T-cell (primary cell): Measurements from ENCODE around the gene TLE3. TPM values are rescaled to one million over a fixed set of nuclear protein-coding genes. Genes with fewer than 3 reads are reported as not detected.
"Not testable (repeated sequence)": the region's sequence is repeated elsewhere in the genome, so short reads cannot be mapped to it uniquely, and the experiment has no call there.

Experiments used
- ATAC-seq, 4 experiments: fragments of 200-7000 bp in 3 of 4; fragments of 150-1000 bp in 1 of 4; cut with Tn5 transposase; replicated peaks in 1 of 4; 1 replicate in 3 of 4; 2 replicates in 1 of 4; pipeline ENCODE4 v1.10.0; 2021; ENCODE audit warnings: moderate library complexity in 3 of 4, mild to moderate bottlenecking in 2 of 4, moderate number of reproducible peaks in 1 of 4
- CTCF ChIA-PET, 2 donors: fragments of 300-600 bp; sonication (Branson Sonifier 250); formaldehyde crosslinking; loops; one replicate each; lab custom pipeline; 2022; ENCODE audit warnings: antibody characterized with exemption in 2 of 2; lab: Charles Lee
- POLR2A ChIA-PET, 2 donors: fragments of 300-600 bp; sonication (Branson Sonifier 250); formaldehyde crosslinking; loops; one replicate each; lab custom pipeline; 2022; ENCODE audit warnings: antibody characterized with exemption in 2 of 2; lab: Charles Lee
- DNase-seq, 35 experiments: peaks; one replicate each; pipeline versions ENCODE4 v3.0.0 to v3.0.0-alpha.2; 2013 to 2023
- H3K27ac ChIP-seq: one replicate; pipeline ENCODE4 v1.5.1; 2013; ENCODE audit warnings: low read length
- H3K27me3 ChIP-seq, 2 experiments: replicated peaks in 1 of 2; 1 replicate in 1 of 2; 2 replicates in 1 of 2; pipeline versions ENCODE4 v1.6.1 to v1.7.0; 2013; ENCODE audit warnings: low read length in 1 of 2, mixed read lengths in 1 of 2; ENCODE audit not compliant: control insufficient read depth in 2 of 2, insufficient read depth in 2 of 2; ENCODE audit errors: extremely low read depth in 1 of 2
- H3K36me3 ChIP-seq, 2 donors: 1 replicate in 1 of 2; 2 replicates in 1 of 2; pipeline versions ENCODE4 v1.6.1 to v1.7.0; 2013; ENCODE audit warnings: low read length in 1 of 2; ENCODE audit not compliant: control insufficient read depth in 2 of 2, insufficient read depth in 1 of 2; ENCODE audit errors: extremely low read depth in 1 of 2
- H3K4me1 ChIP-seq, 2 experiments: 1 replicate in 1 of 2; 2 replicates in 1 of 2; pipeline versions ENCODE4 v1.6.1 to v1.7.0; 2013; ENCODE audit warnings: low read length in 2 of 2, mixed read lengths in 1 of 2; ENCODE audit not compliant: insufficient read depth in 2 of 2, control insufficient read depth in 1 of 2; ENCODE audit errors: extremely low read depth in 1 of 2
- H3K4me3 ChIP-seq, 2 donors: 1 replicate in 1 of 2; 2 replicates in 1 of 2; pipeline versions ENCODE4 v1.5.1 to v1.7.0; 2013; ENCODE audit warnings: mild to moderate bottlenecking in 2 of 2, low read length in 1 of 2, moderate library complexity in 1 of 2; ENCODE audit not compliant: control insufficient read depth in 1 of 2; ENCODE audit errors: extremely low read depth in 1 of 2
- H3K9me3 ChIP-seq: 2 replicates; pipeline ENCODE4 v1.7.0; 2013
- H3K27ac Mint-ChIP-seq, 2 donors: one replicate each; pipeline ENCODE4 v1.8.0; 2020 to 2021; ENCODE audit warnings: mild to moderate bottlenecking in 2 of 2, mixed read lengths in 2 of 2
- H3K27me3 Mint-ChIP-seq, 2 donors: one replicate each; pipeline ENCODE4 v1.8.0; 2021 to 2022; ENCODE audit warnings: mixed read lengths in 2 of 2
- H3K36me3 Mint-ChIP-seq: one replicate; pipeline ENCODE4 v1.8.0; 2021; ENCODE audit warnings: mixed read lengths
- H3K4me1 Mint-ChIP-seq, 3 donors: one replicate each; pipeline ENCODE4 v1.8.0; 2020 to 2022; ENCODE audit warnings: mixed read lengths in 3 of 3, mild to moderate bottlenecking in 1 of 3
- H3K4me3 Mint-ChIP-seq, 3 donors: one replicate each; pipeline ENCODE4 v1.8.0; 2020 to 2022; ENCODE audit warnings: mild to moderate bottlenecking in 3 of 3, mixed read lengths in 3 of 3, moderate library complexity in 3 of 3
- H3K9me3 Mint-ChIP-seq, 3 donors: one replicate each; pipeline ENCODE4 v1.8.0; 2020 to 2022; ENCODE audit warnings: mixed read lengths in 3 of 3
- WGBS: methylation state at CpG from one replicate; pipeline ENCODE4 v1.1.5; 2013; ENCODE audit warnings: missing lambda C conversion rate; ENCODE audit not compliant: insufficient coverage; 5-methylcytosine and 5-hydroxymethylcytosine counted together
- total RNA-seq, 35 experiments: library from RNA in 6 of 35; stranded (reverse) in 6 of 35; fragments of 120-200 nt in 1 of 35; gene quantifications; one replicate each; pipeline versions ENCODE4 v1.2.1 to v1.2.4 and lab custom pipeline; 2013 to 2026

Gene TLE3
- total RNA-seq, 5 donors from 2014 or later (not counting 1 experiment from before 2014, with no cell fraction given), result 99.2 to 174 (median 160) TPM

DNA sequence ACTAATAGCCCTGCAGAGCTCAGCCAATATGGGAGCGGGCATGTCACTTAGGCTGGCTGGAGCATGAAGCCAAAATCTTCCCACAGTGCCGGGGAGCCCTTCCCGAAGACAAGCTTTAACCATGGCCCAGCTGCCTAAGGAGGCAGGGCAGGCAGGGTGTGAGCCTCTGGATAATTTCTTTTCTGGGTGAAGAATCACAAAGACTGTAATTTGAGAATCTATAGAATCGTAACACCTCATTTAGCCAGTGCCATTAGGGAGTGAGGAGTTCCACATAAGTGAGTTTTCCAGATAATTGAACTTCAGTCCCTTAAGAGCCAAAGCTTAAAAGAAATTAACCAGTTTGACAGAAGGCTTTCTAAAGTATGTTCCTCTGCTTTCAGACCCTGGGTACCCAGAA lies 40.2 kb upstream of the TLE3 start:
- Histone ChIP-seq H3K4me1 (peaks cover 9 to 27% of the 10 kb centered on the region in 2 experiments), H3K27me3 (peaks cover 0 to 9% of the 10 kb centered on the region in 2 experiments), H3K36me3 (no peaks in the 10 kb centered on the region), H3K9me3 (no peaks in the 10 kb centered on the region), H3K4me3 (no peak overlapping the region), H3K27ac (no peak overlapping the region)
- ATAC-seq (no peak), DNase-seq (no peak)
- H3K9me3 Mint-ChIP-seq, result no peaks in the 10 kb centered on the region
- no peak overlapping the region for H3K27ac Mint-ChIP-seq
- WGBS, result 100% methylated on average over 1 of the region's 4 CpGs
- H3K4me1 Mint-ChIP-seq, result peaks cover 28 to 33% (median 29%) of the 10 kb centered on the region in 3 donors
- H3K36me3 Mint-ChIP-seq, result no peaks in the 10 kb centered on the region
- peaks cover 5 to 13% of the 10 kb centered on the region in 2 donors for H3K27me3 Mint-ChIP-seq
- ChIA-PET POLR2A (no interaction called here), CTCF (no interaction called here)
- no peak overlapping the region for H3K4me3 Mint-ChIP-seq

DNA sequence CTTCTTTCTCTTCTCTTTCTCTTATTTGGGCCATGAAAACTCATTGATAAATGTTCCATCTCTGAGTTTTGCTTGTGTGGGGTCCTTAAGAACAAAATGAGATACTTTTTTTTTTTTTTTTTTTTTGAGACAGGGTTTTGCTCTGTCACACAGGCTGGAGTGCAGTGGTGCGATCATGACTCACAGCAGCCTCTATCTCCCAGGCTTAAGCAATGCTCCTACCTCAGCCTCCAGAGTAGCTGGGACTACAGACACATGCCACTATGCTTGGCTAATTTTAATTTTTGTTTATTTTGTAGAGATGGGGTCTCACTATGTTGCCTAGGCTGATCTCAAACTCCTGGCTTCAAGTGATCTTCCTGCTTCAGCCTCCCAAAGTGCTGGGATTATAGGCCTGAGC lies 39.3 kb upstream of the TLE3 start:
- H3K36me3 Mint-ChIP-seq, ATAC-seq, H3K27ac ChIP-seq, H3K4me3 ChIP-seq, H3K27ac Mint-ChIP-seq, H3K4me3 Mint-ChIP-seq, H3K27me3 ChIP-seq, DNase-seq, POLR2A ChIA-PET, H3K36me3 ChIP-seq, H3K9me3 Mint-ChIP-seq, H3K27me3 Mint-ChIP-seq, H3K9me3 ChIP-seq: not testable (repeated sequence)
- CTCF ChIA-PET, result interaction anchor here in 1 of 2 donors (0.7 kb wide), 1 partner anchor 569 kb away, joined by 5 read pairs; no protein-coding TSS in a partner anchor
- WGBS, result no CpG with 5 or more reads among the region's 1 CpG
- peaks cover 23 to 27% (median 25%) of the 10 kb centered on the region in 3 donors for H3K4me1 Mint-ChIP-seq
- H3K4me1 ChIP-seq, result peaks cover 9 to 23% of the 10 kb centered on the region in 2 experiments

DNA sequence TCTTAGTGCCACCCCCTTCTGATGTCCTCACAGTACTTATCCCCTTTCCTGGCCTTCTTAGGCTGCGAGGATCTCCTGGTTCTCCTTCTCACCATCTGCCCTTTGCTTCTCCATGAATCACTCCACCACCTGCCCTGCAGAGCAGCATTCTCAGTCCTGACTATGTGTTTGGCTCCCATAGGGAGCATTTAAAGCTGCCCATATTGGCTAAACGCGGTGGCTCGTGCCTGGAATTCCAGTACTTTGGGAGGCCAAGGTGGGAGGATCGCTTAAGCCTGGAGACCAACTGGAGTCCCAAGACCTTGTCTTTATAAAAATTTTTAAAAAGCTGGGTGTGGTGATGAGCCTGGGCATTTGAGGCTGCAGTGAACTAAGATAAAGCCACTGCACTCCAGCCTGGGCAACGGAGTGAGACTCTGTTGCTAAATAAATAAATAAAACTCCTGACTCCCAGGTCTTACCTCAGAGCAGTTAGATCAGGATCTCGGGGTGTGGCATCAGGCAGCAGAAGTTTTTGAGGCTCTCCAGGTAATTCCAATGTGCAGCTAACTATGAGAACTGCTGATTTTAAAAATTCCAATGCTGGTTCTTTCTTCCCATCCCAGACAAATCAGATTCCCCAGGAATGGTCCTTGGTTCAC lies 36.2 kb upstream of the TLE3 start:
- CTCF ChIA-PET, result no interaction called here
- Histone ChIP-seq H3K4me1 (no peaks in the 10 kb centered on the region), H3K9me3 (no peaks in the 10 kb centered on the region), H3K27ac (no peak overlapping the region), H3K27me3 (peaks cover 0 to 8% of the 10 kb centered on the region in 2 experiments), H3K4me3 (no peak overlapping the region), H3K36me3 (no peaks in the 10 kb centered on the region)
- Mint-ChIP-seq H3K9me3 (no peaks in the 10 kb centered on the region), H3K27ac (no peak overlapping the region), H3K36me3 (no peaks in the 10 kb centered on the region), H3K4me1 (no peaks in the 10 kb centered on the region), H3K27me3 (peaks cover 3 to 4% of the 10 kb centered on the region in 2 donors), H3K4me3 (no peak overlapping the region)
- no peak for ATAC-seq
- DNase-seq, result no peak
- POLR2A ChIA-PET, result no interaction called here
- WGBS, result 93% methylated on average over 5 of the region's 7 CpGs

DNA sequence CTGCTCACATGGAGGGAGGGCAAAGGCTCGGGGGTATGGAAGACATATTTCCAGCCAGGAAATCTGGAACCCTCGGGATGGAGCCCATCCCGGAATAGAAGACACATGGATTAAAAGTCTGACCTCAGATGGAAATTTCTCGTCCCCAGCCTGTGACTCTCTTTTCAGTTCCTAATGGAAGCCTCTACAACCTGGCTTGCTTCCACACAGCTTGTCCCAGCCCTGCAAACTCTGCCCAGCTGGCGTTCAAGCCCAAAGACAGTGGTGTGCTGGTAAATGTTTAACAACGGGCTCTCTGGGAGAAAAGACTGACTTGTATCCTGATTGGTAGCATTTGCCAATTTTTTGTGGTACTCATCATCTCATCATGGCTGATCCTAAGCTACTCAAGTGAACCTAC lies 35.6 kb upstream of the TLE3 start:
- ATAC-seq (no peak), DNase-seq (no peak)
- no peaks in the 10 kb centered on the region for H3K4me1 Mint-ChIP-seq
- no peak overlapping the region for H3K4me3 ChIP-seq
- H3K27ac ChIP-seq, result no peak overlapping the region
- peaks cover 0 to 8% of the 10 kb centered on the region in 2 experiments for H3K27me3 ChIP-seq
- no peaks in the 10 kb centered on the region for H3K9me3 ChIP-seq
- no peaks in the 10 kb centered on the region for H3K9me3 Mint-ChIP-seq
- no peaks in the 10 kb centered on the region for H3K36me3 Mint-ChIP-seq
- H3K36me3 ChIP-seq, result no peaks in the 10 kb centered on the region
- H3K4me3 Mint-ChIP-seq, result no peak overlapping the region
- no peaks in the 10 kb centered on the region for H3K4me1 ChIP-seq
- CTCF ChIA-PET, result no interaction called here
- no peak overlapping the region for H3K27ac Mint-ChIP-seq
- H3K27me3 Mint-ChIP-seq, result peaks cover 3% of the 10 kb centered on the region in 2 donors
- WGBS, result 71% methylated on average over 4 of the region's 6 CpGs
- POLR2A ChIA-PET, result no interaction called here

DNA sequence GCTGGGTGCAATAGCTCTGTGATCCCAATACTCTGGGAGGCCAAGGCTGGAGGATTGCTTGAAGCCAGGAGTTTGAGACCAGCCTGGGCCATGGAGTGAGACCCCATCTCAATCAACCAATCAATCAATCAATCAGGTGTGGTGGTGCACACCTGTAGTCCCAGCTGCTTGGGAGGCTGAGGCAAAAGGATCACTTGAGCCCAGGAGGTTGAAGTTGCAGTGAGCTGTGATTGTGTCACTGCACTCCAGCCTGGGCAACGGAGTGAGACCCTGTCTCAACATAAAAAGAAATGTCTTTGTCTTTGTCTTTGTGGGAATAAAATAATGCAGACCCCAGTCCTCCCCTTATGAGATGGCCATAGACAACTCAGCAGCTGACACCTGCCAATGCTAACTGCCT lies 34.9 kb upstream of the TLE3 start:
- CTCF ChIA-PET, result no interaction called here
- no peak overlapping the region for H3K27ac ChIP-seq
- no peak for ATAC-seq
- H3K36me3 ChIP-seq, result no peaks in the 10 kb centered on the region
- no peaks in the 10 kb centered on the region for H3K9me3 Mint-ChIP-seq
- no peaks in the 10 kb centered on the region for H3K4me1 Mint-ChIP-seq
- no peaks in the 10 kb centered on the region for H3K36me3 Mint-ChIP-seq
- H3K4me3 ChIP-seq, result no peak overlapping the region
- no peaks in the 10 kb centered on the region for H3K9me3 ChIP-seq
- no peaks in the 10 kb centered on the region for H3K4me1 ChIP-seq
- POLR2A ChIA-PET, result interaction anchor here in 1 of 2 donors (1.1 kb wide), 1 partner anchor 9 kb away, joined by 3 read pairs; no protein-coding TSS in a partner anchor
- whole genome bisulfite sequencing, result no CpG with 5 or more reads among the region's 1 CpG
- no peak overlapping the region for H3K27ac Mint-ChIP-seq
- no peak for DNase-seq
- H3K27me3 ChIP-seq, result peaks cover 0 to 8% of the 10 kb centered on the region in 2 experiments
- H3K27me3 Mint-ChIP-seq, result peaks cover 3% of the 10 kb centered on the region in 2 donors
- H3K4me3 Mint-ChIP-seq, result no peak overlapping the region

DNA sequence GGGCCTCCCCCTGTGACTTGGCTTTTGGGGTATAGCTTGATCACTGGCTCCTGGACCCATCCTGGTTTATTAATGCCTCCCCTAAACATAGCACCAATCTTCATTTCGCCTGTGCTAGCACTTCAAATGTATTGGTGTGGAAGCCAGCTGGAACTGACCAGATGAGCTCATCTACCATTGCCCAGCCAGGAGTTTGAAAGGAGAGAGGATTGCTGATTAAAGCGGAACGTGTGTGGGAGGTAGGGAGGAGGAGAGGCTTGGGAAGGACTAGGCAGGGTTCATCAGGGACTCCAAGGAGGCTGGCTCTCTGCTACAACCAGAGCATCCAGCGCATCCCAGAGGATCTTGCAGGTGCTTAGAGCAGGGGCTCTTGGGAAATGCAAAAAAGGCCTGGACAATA lies 34.4 kb upstream of the TLE3 start:
- ChIA-PET CTCF (no interaction called here), POLR2A (interaction anchor here in 1 of 2 donors (1.1 kb wide), 1 partner anchor 9 kb away, joined by 3 read pairs; no protein-coding TSS in a partner anchor)
- no peaks in the 10 kb centered on the region for H3K4me1 Mint-ChIP-seq
- DNase-seq, result no peak
- no peaks in the 10 kb centered on the region for H3K9me3 Mint-ChIP-seq
- H3K4me3 Mint-ChIP-seq, result no peak overlapping the region
- no peaks in the 10 kb centered on the region for H3K4me1 ChIP-seq
- peaks cover 3% of the 10 kb centered on the region in 2 donors for H3K27me3 Mint-ChIP-seq
- no peak for ATAC-seq
- no peaks in the 10 kb centered on the region for H3K36me3 ChIP-seq
- no peak overlapping the region for H3K27ac Mint-ChIP-seq
- H3K36me3 Mint-ChIP-seq, result no peaks in the 10 kb centered on the region
- WGBS, result 100% methylated on average over 1 of the region's 4 CpGs
- H3K27ac ChIP-seq, result no peak overlapping the region
- no peak overlapping the region for H3K4me3 ChIP-seq
- H3K9me3 ChIP-seq, result no peaks in the 10 kb centered on the region
- H3K27me3 ChIP-seq, result peaks cover 0 to 8% of the 10 kb centered on the region in 2 experiments
